ENCODE results near the gene LDB2.

The LDB2 gene

DNA sequence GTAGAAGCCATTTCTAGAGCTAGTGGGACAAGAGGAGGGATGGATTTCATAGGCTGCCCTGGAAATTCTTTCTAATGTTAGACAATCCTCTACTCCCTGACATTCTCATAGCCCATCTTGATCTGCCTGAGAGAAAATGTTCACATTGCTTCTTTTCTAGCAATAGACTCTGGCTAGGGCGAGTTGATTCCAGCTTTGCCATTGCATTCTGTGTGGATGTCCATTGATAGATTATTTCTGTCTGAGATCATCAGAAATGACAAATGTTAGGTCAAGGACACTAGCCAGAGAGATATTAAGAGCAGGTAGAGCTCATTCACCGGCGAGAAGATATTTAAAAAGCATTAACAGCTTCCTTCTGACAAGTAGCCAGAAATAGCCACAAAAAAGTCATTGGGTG, 184.7 kb downstream of the LDB2 start:
- no peak for DNase-seq

DNA sequence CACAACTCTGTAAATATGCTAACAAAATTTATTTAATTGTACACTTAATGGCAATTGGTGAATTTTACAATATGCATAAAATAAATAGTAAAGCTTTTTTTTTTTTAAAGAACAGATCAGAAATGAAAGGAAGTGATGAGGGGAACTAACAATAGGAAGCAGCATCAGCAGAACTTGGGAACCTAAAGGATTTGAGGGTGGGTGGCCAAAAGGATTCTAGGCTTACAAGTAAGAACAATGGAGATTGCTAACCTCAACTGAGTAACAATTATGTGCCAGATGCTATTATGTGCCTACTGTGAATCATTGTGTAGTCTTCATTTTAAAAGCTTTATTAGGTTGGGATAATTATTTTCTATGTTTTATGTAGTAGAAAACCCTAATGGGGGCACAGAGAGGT, 185.2 kb downstream of the LDB2 start:
- DNase-seq = no peak

DNA sequence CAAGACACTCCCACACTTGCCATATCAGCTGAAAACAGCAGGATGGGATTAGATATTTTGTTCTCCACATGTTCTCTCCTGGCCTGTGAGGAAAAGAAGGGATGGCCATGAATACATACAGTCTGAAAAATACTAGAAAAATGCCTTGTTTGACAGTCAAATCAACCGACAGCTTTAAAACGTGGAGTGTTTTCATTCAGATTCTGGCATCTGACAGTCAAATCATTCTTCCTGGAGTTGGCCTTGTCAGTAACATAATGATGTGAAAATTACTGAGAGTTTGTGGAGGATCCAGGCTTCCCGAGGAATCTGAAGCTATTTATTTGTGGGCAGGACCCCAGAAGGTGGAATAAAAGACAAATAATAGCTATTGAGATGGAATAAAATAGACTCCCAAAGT, 188.2 kb downstream of the LDB2 start:
- DNase-seq = no peak

DNA sequence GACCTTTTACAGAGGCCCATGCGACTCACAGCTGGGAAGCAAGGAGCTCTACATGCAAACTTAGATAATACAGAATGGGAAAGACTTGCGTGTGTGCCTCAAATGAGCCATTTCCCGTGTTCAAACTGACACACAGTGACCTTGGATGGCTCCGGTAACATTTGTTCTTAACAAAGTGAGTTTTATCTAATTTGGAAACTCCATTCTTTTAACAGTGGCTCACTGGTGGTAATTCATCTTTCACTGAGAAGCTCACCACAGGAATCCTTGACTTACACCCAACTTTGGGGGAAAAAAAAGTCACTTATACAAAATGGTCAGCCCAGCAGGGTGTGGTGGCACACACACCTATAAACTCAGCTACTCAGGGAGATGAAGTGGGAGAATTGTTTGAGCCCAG, 190.6 kb downstream of the LDB2 start:
- no peak for DNase-seq

DNA sequence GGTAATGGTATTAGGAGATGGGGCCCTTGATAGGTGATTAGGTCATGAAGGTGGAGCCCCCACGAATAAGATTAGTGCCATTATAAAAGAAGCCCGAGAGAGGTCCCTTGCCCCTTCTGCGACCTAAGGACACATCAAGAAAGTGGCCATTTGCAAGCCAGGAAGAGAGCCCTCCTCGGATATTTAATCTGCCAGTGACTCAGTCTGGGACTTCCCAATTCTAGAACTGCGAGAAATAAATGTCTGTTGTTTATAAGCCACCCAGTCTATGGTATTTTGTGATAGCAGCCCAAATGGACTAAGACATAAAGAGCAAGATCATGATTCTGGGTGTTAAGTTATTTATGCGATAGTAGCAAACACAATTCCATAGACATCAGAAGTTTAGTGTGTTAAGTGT, 192.2 kb downstream of the LDB2 start:
- DNase-seq = no peak

DNA sequence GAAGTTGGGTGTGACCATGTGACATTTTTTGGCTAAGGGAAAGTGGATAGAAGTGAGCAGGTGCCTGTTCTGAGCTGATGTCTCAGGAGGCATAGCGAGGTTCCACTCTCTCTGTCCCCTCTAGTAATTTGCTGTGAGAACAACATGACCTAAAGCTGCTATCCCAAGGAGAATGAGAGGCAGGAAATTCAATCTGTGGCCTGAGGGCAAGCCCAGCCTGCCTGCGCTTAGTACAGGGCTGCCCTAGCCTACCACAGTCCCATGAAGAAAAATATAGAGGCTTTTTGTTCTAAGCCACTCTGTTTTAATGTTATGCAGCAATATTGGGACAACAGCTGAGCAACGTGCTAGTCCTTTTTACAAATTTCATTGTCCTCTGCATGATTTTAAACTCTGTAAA, 193.1 kb downstream of the LDB2 start:
- no peak for DNase-seq

DNA sequence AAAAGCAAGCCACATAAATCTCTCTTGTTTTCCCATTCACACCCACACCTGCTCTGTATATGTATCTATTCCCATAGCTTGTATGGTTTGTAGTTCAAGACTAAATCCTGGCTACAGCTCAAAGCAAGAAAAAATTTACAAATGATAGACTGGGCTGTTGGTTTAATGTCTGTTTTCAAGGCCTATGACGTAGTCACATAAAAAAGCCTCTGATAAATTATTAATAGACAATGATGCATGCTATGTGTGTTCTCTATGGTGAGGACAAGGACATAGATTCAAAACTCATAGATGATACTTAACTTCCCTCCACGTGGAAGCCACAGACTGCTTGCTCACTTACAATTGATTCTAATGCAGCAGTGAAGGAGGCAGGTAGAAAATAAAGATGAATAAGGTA, 194.0 kb downstream of the LDB2 start:
- DNase-seq = no peak

DNA sequence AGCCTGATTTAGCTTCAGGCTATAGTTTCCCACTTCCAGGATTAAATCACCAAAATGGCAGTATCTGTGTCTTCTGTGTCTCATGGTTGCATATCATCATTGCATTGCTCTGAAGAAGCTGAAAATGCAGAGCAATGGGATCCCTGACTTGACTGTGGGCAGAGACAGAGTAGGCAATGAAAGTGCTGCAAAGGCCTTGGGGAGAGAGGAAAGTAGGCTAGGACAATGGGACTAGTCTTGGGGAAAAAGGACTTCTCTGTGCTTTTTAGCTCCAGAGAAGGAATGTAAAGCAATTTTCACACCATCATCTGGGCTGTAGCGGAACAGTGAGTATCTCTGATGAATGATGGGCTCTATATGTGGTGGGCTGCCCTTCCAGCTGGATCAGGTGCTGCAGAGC, 202.5 kb downstream of the LDB2 start:
- no peak for DNase-seq

DNA sequence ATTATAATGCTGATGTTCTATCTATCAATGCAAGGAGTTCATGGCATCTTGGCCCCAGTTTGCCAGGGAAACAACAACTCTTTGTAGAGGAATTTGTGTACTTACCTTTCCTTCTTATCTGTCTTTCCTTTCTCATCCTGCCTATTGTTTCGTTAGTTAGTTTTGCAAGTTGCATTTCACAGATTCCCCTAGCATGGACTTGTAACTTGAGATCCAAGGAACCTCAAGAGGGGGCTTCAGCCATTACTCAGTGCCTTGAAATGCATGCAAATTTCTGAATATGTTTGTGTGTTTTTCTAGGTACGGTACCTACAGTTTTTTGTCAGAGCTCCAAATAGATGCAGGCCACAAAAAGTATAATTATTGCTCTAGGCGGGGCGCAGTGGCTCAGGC, 203.6 kb downstream of the LDB2 start:
- no peak for DNase-seq

DNA sequence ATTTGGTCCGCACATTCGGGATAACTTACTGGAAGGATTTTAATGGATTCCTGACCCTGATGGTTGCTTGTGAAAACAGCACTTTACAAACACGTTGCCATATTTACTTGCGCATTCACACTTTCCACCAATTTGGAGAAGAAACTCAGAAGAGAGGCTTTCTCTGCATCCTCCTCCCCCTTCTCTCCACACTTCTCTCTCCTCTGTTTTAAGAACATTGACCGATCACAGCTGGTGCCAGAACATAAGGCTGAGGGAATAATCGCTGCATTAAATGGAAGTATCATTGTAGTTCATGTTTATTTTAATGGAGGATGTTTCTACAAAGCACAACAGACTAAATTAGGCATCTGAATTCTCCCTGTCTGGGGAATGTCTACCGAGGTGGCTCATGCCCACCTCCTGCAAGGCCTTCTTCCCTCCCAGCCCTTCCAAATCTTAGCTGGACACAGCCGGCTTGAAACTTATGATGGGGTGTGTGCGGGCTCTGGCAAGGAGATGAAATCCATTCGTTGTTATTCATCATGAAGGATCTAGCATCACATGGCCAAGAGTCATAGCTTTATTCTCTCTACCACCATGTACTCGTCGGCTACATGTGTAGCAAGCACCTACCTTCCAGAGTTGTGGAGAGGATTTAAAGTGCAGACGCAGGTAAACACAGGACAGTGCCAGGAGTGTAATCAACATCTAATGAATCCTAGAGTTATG, 204.1 kb downstream of the LDB2 start:
- DNase-seq = no peak

DNA sequence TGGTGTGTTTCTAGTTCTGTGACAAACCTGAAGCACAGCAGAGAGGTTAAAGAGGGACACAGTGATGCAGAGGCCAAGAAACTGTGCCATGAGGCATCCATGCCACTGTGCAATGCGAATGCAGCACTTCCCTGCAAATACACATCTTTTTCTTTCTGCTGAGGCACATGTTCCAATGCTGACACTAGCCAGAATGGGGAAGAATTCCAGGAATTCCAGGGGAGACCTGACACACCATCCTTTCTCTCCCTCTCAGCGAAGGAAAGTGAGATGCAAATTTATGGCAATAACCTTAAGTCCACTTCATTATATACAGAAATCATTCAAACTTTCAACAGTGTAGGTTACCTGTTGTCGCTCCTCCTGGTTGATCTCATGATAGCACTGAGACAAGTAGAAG, 204.8 kb downstream of the LDB2 start:
- no peak for DNase-seq

DNA sequence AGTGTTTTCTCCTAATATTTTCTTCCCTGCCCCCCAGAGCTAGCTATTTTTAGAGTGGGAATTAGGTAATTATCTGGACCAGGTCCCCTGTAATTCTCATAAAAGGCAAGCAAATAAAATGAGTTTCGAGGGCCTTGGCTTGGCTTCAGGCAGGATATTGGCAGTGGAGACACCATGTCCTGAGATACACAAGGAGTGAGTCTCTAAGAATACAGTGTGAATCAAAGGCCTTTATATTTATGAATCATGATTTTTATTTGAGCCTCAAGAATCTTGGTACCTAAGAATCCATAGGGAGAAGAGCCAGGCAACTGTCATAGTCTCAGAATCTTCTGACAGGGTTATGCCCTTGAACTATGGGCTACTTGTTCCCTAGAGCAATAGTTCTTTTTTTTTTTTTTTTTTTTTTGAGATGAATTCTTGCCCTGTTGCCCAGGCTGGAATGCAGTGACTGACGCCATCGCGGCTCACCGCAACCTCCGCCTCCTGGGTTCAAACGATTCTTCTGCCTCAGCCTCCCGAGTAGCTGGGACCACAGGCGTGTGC, 205.4 kb downstream of the LDB2 start:
- DNase-seq = no peak

DNA sequence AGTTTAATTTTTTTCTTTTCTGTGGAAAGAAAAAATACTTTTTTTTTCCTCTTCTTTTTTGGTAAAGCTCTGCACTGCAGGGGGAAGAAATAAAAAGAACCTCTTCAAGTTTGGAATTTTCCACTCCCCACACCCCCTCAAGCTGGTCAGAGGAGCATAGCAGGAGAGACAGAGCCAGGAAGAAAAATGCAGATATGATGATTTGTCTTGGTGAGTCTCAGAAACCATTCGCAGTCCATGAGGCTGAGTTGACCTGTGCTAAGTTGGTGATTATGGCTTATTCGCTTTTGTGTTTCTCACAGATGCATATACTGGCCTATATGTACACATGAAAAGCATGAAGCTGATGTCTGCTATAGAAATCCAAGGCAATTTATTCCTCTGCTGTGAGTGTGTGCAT, 205.9 kb downstream of the LDB2 start:
- DNase-seq = no peak

DNA sequence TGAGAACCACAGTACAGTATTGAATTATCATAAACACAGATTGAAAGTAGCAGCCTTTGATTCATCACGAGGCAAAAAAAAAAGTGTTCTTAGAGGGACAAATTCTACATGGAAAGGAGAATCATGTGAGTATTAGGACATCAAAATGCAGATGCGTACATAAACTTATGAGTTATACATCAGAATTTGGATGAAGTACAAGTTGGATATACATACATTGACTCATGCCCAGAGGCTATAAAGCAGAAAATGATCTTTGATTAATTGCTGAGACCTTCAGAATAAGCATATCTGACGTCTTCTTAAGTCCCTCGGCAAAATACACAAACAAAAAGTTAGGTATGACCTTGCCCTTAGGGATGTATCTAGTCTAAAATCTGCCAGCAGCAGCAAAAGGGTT, 206.4 kb downstream of the LDB2 start:
- DNase-seq = no peak

DNA sequence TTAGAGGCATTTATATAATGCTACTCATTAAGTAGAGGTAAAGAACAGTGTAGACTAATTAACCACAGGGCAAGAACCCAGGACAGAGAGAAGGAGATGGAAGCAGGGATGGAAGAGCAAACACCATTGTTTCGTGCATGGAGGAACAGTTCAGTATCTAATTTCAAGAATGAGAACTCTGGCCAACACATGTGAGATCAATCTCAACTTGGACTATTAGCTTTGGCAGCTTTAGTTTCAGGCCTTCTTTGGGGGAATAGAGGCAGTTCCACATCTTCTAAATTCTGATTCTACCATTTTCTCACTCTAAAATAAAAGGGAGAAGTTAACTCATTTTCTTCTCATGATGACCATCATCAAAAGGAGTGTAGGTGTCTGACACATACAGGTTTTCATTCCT, 207.0 kb downstream of the LDB2 start:
- no peak for DNase-seq

DNA sequence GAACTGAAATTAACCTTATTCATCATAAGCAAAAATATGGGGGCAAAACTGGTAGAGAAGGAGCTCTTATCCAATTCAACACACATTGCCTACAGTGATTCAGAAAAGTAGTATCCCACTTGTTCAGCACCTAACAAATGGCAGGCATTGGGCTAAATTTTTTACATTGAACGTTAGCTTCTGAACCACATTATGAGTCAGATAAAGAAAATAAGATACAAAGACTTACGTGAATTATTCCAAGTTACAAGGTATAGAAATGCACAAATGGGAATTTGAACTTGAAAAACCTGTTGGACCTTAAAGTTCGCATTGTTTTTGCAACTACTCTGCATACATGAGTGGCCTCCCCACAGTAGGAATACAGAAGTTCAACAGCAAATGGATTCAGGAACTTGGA, 210.6 kb downstream of the LDB2 start:
- DNase-seq = no peak

DNA sequence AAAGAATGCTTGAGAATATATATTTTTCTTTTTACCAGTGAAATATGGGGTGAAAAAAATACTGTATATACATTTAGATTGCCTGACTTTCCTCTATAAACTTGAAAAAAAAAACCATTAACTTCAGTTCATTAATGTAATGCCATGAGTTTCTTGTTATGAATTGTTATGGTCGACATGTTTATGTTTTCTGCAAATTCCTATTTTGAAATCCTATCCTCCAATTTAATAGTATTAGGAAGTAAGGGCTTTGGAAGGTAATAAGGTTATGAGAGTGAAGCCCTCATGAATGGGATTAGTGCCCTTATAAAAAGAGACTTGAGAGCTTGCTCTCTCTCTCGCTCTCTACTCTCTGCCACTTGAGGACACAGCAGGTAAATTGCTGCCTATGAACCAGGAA, 211.4 kb downstream of the LDB2 start:
- no peak for DNase-seq

DNA sequence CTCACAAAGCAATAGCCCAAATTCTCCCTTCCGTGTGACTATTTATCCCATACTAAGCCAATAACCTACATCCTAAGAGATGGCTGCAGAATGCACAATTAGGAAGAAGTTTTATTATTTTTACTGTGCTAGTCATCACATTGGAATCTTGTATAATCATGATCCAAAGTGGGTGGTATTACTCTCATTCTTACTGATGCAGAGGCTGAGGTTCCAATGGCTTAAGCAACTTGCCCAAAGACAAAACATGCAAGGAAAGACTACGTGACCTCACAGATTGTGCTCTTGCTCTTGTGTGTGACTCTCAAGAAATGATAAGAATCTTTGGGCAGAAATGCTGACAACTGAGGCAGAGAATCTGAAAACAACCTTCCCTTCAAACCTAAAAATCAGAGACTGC, 212.2 kb downstream of the LDB2 start:
- no peak for DNase-seq

DNA sequence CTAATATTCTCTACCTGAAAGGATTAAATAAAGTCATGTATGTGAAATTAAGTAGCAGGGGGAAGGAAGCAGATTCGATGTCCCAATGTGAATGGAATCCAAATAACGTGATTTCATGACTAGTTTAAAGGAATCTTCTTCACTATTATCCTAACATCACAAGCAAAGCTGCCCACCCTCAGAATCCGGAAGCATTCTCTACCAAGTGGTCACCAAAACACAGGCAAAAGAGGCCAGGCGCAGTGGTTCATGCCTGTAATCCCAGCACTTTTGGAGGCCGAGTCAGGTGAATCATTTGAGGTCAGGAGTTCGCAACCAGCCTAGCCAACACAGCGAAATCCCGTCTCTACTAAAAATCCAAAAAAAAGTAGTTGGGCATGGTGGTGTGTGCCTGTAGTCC, 212.9 kb downstream of the LDB2 start:
- DNase-seq = no peak

DNA sequence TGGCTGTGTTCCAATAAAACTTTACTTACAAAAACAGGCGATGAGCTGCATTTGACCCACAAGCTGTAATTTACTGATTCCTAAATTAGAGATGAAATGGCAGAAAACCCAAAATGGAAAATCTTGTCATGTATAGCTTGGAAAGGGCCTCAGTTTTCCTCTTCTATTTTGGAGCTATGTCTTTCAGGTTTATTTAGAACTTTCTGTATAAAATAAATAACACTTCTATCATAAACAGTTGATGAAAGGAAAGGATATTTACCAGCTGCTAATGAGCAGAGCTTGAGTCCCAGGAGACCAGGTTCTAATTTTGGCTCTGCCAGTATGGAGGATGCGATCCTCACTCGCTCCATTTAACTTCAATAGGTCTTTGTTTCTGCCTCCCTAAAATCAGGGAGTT, 213.5 kb downstream of the LDB2 start:
- no peak for DNase-seq

DNA sequence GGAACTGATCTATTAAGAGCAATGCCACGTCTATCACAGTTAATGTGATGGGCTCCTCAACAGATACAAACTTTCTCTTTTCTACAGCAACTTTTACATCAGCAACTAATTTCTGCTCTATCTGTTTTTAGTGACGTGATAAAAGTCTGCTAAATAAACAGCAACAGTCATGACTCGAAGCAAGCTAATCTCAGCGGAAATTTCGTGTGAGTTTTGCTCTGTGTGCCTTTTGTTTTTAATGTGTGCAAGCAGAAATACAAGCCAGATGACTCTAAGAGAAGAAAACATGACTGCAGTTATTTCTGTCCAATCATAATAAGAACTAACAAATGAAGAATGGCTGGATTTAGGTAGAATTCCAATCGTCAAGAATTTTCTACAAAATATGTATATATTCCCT, 214.3 kb downstream of the LDB2 start:
- no peak for DNase-seq

DNA sequence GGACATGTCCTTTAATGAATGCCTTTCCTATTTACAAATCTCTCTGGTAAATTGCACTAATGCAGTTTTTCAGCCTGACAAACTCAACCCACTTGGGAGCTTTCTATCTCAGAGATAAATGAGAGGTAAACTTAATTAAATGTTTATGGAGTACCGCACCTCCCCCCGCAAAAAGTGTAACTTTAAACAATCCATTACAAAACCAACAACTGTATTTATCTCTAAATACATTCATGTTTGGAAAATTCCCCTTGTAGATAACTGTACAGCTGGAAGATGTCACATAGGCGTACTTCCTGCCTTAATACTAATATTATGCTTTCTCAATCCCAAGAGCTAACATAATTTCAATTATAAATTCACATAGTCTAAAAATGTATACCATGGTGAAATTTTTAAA, 215.5 kb downstream of the LDB2 start:
- DNase-seq = no peak

DNA sequence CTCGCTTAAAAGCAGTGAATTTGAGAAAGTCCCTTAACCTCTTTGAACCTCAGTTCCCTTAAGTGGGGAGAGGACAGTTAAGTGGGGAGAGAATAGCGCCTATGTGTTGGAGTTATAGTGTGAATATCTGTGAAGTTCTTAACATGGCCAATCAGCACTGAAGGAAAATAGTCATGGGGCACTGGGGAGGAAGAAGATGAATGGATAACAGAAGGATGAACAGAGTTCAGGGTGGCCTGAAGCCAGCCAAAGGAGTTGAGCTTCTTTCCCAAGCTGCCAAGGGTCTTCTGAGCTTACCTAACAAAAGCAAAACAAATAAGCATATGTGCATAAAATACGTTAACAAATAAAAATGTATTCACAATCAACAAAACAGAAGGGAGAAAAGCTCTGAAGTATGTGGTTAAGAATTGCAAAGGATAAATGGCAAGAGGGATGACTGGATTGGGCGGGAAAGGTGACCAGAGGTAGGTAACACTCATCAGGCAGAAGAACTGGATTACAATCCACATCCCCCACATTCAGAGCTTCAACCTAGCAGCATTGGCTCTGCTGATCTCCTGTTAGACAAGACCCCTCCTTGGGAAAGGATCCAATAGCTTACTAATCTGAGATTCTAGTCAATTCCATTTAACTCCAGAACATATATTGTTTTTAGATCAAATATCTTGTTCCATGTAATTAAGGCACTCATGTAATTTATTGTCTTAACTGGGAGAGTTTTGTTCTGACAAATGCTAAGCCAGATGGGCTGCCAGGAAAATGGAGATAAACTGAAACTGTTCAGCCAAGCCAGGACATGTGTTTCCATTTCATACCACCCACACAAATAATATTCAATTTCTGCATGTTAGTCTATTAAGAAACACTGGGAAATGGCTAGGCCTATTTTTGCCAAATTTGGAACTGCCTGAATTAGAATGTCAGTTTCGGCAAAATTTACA, 221.2 kb downstream of the LDB2 start:
- no peak for DNase-seq

DNA sequence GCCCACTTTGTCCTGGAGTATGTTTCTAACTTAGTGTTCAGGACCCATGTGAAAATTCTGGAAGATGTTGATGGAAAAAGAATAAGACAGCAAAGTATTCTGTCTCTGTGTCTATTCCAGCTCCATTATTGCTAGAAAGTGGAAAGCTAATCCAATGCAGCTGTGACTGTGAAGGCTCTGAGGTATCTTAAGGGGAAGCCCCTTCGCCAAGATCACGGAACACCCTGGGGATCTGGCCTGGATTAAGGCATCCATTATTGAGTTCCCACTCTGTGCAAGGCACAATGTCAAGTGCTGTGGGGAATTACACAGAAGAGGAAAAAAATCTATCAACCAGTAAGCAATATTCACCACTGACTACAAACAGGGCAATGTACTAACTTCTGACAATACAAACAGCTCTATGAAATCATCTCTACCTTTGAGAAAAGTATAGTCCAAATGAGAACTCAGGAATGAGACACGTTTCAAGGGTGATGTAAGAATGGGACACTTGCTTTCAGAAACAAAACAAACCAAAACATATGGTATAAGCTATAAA, 222.1 kb downstream of the LDB2 start:
- no peak for DNase-seq
